ENCODE data around the gene ZNF880. TPM values are rescaled to one million over a fixed set of nuclear protein-coding genes. Genes with fewer than 3 reads are reported as not detected.

Gene ZNF880
- polyA plus RNA-seq, 4 donors, result 20.6 to 27.7 (median 23.5) TPM

Other genes starting within 250 kb of the ZNF880 start
- gene ZNF616, start 230.0 kb upstream of the ZNF880 start, polyA plus RNA-seq (ENCODE audit: insufficient read length in 4 of 4), result 10 to 100 TPM; 15.9 to 22.1 (median 19.8) TPM
- gene ZNF836, start 198.3 kb upstream of the ZNF880 start, polyA plus RNA-seq (ENCODE audit: insufficient read length in 4 of 4), result 10 to 100 TPM; 16.0 to 17.3 (median 16.9) TPM
- 100 to 1,000 TPM; 448 to 532 (median 468) TPM for gene PPP2R1A, start 179.9 kb upstream of the ZNF880 start, polyA plus RNA-seq (ENCODE audit: insufficient read length in 4 of 4)
- gene ZNF766, start 100.3 kb upstream of the ZNF880 start, polyA plus RNA-seq (ENCODE audit: insufficient read length in 4 of 4), result 10 to 100 TPM; 17.4 to 23.5 (median 22.2) TPM
- gene ZNF480, start 72.8 kb upstream of the ZNF880 start, polyA plus RNA-seq (ENCODE audit: insufficient read length in 4 of 4), result 10 to 100 TPM; 13.9 to 20.4 (median 18.7) TPM
- 10 to 100 TPM; 10.1 to 15.1 (median 13.2) TPM for gene ZNF610, start 33.7 kb upstream of the ZNF880 start, polyA plus RNA-seq (ENCODE audit: insufficient read length in 4 of 4)
- gene ZNF528, start 27.9 kb downstream of the ZNF880 start, polyA plus RNA-seq (ENCODE audit: insufficient read length in 4 of 4), result 10 to 100 TPM; 28.9 to 39.0 (median 30.2) TPM
- gene ZNF534, start 59.2 kb downstream of the ZNF880 start, polyA plus RNA-seq (ENCODE audit: insufficient read length in 4 of 4), result under 1 TPM; 0.49 to 0.87 (median 0.80) TPM
- gene ZNF578, start 83.6 kb downstream of the ZNF880 start, polyA plus RNA-seq (ENCODE audit: insufficient read length in 4 of 4), result 1 to 10 TPM; 4.6 to 7.1 (median 5.8) TPM
- 10 to 100 TPM in 2 of 4 donors, 1 to 10 TPM in 2; 7.9 to 11.5 (median 10.4) TPM for gene ZNF808, start 157.7 kb downstream of the ZNF880 start, polyA plus RNA-seq (ENCODE audit: insufficient read length in 4 of 4)
- 10 to 100 TPM; 13.3 to 15.2 (median 14.0) TPM for gene ZNF701, start 200.4 kb downstream of the ZNF880 start, polyA plus RNA-seq (ENCODE audit: insufficient read length in 4 of 4)

Data from right renal pelvis (tissue), 4 donors.